Stimulated activated CD4-positive, alpha-beta T cell treated with anti-CD3 and anti-CD28 coated beads, Interleukin-12 subunit alpha, Interleukin-12 subunit beta, amount 100 ng/mL, for 48 hours (primary cell): ENCODE measurements around the gene MBD5.
"Not testable (repeated sequence)": the region's sequence is repeated elsewhere in the genome, so short reads cannot be mapped to it uniquely, and the experiment has no call there.

Source experiments
- DNase-seq, 3 donors: peaks; one replicate each; pipeline ENCODE4 v3.0.0-alpha.2; 2020; ENCODE audit warnings: low read depth in 2 of 3, low spot score in 1 of 3

Gene MBD5

GRCh38 chr2:148021059-148021861 lies at the start of gene MBD5:
MBD5 (plus strand) TSS chr2:148021091.
- peak; percentile 18 to 46 (median 21) for DNase-seq

GRCh38 chr2:147976102-147976501 lies 44.8 kb upstream of the MBD5 start:
- no peak for DNase-seq

- no peak for DNase-seq
Observed at GRCh38 chr2:147977679-147978078, 43.2 kb upstream of the MBD5 start.

GRCh38 chr2:147980940-147981528 lies 39.9 kb upstream of the MBD5 start:
- no peak for DNase-seq

DNA sequence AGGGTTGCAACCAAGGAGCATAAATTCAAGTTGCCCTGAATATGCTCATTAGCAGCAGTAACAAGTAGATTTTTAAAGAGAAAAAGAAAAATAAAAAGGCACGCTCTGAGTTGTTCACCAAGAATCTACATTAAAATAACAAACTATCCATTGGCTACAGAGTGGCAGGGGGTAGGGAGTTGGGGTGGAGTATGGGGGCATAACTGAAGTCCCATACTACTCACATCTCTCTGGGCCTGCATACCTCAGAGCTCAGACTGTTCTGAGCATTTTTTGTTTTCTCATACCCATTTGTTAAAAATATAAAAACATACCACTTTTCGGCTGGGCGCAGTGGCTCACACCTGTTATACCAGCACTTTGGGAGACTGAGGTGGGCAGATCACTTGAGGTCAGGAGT lies 31.8 kb upstream of the MBD5 start:
- DNase-seq: no peak

- peak in 1 of 3 donors; percentile 13 for DNase-seq
Observed at GRCh38 chr2:147989809-147990403, 31.0 kb upstream of the MBD5 start.

GRCh38 chr2:147994965-147995364 lies 25.9 kb upstream of the MBD5 start:
- not testable (repeated sequence) for DNase-seq

GRCh38 chr2:147996828-147997227 lies 24.1 kb upstream of the MBD5 start:
- no peak for DNase-seq

- no peak for DNase-seq
Observed at GRCh38 chr2:147998203-147998602, 22.7 kb upstream of the MBD5 start.

DNA sequence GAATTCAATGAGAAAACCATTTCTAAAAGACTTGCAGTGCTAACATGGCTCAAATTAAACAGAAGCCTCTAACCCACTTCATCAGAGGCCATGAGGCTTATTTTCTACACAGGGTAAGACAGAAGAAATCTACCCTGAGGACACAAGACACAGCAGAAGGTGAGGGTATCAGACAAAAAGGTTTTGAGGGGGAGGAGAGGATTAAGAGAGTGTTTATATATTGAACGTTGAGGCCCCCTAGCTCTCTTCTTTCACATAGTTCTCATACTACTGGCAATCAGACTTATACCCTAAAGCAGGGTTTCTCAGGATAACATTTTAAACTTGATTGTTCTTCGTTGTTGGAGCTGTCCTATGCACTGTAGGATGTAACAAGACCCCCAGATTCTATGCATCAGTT lies 21.8 kb upstream of the MBD5 start:
- no peak for DNase-seq

DNA sequence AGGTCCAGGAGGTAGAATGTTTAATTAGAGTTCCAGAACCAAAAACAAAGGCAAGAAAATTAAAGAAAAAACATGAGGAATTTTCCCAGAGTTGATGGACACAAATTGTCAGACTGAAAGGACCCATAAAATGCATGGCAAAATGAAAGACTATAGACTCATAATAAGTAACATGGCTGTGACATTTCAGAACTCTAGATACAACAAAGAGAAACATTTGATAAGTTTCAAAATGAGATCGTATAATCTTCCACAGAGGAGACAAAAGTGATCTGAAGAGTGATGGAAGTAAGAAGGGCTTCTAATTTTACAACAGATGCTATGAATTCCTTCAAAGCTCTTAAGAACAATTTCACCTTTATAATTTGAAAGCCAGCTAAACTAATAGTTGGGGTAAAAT lies 20.8 kb upstream of the MBD5 start:
- DNase-seq: no peak

GRCh38 chr2:148002420-148002819 lies 18.5 kb upstream of the MBD5 start:
- DNase-seq: not testable (repeated sequence)

GRCh38 chr2:148006249-148007007 lies 14.5 kb upstream of the MBD5 start:
- DNase-seq: no peak

DNA sequence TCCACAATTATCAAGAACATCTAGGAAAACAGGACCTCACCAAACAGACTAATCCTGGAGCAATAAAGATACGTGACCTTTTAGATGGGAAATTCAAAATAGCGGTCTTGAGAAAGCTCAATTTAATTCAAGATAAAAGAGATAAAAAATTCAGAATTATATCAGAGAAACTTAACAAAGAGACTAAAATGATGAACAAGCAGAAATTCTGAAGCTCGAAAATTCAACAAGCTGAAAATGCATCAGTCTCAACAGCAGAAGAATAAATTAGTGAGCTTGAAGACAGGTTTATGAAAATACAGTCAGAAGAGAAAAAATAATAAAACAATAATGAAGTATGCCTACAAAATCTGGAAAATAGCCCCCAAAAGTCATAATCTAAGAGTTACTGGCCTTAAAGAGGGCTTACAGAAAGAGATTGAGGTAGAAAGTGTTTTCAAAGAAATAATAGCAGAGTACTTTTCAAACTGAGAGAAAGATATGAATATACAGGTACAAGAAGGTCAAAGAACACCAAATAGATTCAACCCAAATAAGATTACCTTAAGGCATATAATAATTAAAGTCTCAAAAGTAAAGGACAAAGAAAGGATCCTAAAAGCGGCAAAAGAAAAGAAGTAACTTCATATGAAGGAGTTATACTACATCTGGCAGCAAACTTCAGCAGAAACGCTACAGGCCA lies 13.5 kb upstream of the MBD5 start:
- no peak for DNase-seq

GRCh38 chr2:148008411-148008810 lies 12.5 kb upstream of the MBD5 start:
- DNase-seq: not testable (repeated sequence)

DNA sequence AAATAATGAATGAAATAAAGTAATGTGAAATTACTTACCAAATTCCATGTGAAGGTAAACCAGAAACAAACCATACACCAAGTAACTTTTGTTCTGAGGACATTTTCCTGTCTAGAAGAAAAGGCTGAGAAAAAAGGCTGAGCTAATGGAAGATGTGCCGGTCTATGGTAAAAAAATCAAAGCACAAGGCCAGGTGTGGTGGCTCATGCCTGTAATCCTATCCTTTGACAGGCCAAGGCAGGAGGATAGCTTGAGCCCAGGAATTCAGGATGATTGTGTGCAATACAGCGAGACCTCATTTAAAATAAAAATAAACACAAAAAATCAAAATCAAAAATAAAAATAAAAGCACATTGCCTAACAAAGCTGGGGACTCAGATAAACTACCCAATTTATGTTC lies 7.0 kb upstream of the MBD5 start:
- no peak for DNase-seq

DNA sequence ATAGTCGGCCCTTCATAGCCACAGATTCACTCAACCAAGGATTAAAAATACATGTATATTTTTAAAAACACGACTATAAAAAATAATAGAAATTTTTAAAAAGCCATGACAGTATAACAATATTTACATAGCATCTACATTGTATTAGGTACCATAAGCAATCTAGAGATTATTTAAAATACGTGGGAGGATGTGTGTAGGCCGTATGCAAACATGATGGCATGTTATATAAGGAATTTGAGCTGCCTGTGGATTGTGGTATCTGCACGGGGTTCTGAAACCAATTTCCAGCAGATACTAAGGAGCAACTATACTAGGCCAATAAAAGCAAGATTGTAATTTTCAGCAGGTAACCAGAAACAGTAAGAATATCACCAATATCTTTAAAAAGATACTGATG lies 6.3 kb upstream of the MBD5 start:
- DNase-seq: no peak

GRCh38 chr2:148020111-148021058 lies 506 bp upstream of the MBD5 start, which contains the start of gene ORC4:
ORC4 (minus strand) TSS chr2:148020737; CDS start chr2:147975958, 44,779 bp downstream.
- DNase-seq: peak; percentile 94 to 97 (median 95)

DNA sequence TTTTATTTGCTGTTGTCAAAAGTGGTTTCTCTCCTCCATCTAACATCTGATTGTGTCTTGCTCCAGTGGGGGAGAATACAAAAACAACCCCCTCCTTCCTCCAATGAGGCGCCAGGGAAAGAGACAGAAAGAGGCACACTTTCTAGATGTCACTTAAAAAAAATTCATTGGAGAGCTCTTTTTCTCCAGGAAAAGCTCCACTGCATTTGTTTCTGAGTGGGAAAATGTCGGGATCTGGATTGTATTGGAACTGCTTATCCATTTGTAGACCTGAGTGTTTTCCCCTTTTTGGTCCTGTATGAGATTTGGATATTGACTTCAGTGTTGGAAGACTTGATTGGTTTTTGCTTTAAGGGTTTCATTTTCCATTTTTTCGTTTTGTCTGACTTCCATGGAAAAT lies 995 bp downstream of the MBD5 start:
- no peak for DNase-seq

- DNase-seq: no peak
Observed at GRCh38 chr2:148022351-148022750, 1.5 kb downstream of the MBD5 start.
